GM12873 (cell line): ENCODE measurements around the gene ADAT3.

ENCODE experiments used
- CTCF ChIP-seq: IDR thresholded peaks from 2 replicates; pipeline ENCODE4 v1.5.1; 2012; ENCODE audit warnings: low read depth, mild to moderate bottlenecking, moderate library complexity, low read length, control low read depth; ENCODE audit not compliant: insufficient read depth; ENCODE audit errors: missing control alignments

The ADAT3 gene

GRCh38 chr19:1876496-1877279 is 28.5 kb upstream of the ADAT3 start:
- TF ChIP-seq CTCF = peak; percentile 23

DNA sequence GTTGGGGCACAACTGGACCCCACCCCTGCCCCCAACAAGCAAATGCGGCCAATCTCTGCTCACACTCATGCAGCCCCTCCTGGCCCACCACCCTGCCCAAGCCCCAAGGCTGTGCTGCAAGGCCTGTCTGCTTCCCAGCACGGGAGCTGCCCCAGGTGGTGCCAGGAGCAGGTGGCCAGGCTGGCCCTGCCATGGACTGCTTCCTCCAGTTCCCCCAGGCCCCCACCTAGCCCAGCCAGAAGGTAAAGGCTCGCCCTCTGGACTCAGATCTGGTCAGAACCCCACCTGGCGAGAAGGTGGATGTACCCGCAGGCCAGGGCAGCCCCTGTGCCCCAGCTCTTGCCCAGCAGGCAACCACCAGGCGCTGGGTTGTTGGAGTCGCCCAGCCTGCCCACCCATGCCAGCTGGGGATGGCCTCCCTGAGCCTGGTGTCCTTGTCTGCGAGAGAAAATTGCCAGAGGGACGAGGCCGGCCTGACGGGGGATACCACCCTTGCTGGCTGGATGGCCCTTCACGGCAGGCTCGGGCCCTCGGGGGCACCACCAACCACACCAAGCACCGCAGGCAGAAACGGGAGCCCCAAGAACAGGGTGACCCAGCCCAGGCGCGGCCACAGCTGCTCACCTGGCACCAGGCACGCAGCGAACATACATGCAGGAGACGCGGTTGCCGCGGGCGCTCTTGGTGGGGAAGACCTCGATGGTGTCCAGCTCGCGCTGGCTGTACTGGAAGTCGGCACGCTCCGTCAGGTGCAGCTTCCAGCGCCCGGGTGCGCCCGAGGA is 24.4 kb upstream of the ADAT3 start:
- TF ChIP-seq CTCF = no peak

GRCh38 chr19:1882089-1882785 is 23.0 kb upstream of the ADAT3 start:
- TF ChIP-seq CTCF = no peak

- TF ChIP-seq CTCF = no peak
Measured at GRCh38 chr19:1882786-1883692, 22.2 kb upstream of the ADAT3 start.

- no peak for TF ChIP-seq CTCF
Measured at GRCh38 chr19:1883784-1884183, 21.4 kb upstream of the ADAT3 start.

GRCh38 chr19:1884291-1884718 is 20.9 kb upstream of the ADAT3 start:
- no peak for TF ChIP-seq CTCF
